ENCODE results near the gene PSMB5.
A peak's percentile ranks its signal among the peaks of the same experiment; 100 is the strongest.

The PSMB5 gene

GRCh38 chr14:22991852-22992251 lies 42.8 kb downstream of the PSMB5 start:
- DNase-seq (ENCODE audit: low read depth in 3 of 3), result no peak

GRCh38 chr14:22987291-22987690 lies 47.4 kb downstream of the PSMB5 start:
- DNase-seq (ENCODE audit: low read depth in 3 of 3), result no peak

- peak; percentile 78 to 85 (median 82) for DNase-seq (ENCODE audit: low read depth in 3 of 3)
These were observed 48.1 kb downstream of the PSMB5 start for GRCh38 chr14:22986508-22987054.

GRCh38 chr14:22985894-22986507 lies 48.7 kb downstream of the PSMB5 start:
- no peak for DNase-seq (ENCODE audit: low read depth in 3 of 3)

DNA sequence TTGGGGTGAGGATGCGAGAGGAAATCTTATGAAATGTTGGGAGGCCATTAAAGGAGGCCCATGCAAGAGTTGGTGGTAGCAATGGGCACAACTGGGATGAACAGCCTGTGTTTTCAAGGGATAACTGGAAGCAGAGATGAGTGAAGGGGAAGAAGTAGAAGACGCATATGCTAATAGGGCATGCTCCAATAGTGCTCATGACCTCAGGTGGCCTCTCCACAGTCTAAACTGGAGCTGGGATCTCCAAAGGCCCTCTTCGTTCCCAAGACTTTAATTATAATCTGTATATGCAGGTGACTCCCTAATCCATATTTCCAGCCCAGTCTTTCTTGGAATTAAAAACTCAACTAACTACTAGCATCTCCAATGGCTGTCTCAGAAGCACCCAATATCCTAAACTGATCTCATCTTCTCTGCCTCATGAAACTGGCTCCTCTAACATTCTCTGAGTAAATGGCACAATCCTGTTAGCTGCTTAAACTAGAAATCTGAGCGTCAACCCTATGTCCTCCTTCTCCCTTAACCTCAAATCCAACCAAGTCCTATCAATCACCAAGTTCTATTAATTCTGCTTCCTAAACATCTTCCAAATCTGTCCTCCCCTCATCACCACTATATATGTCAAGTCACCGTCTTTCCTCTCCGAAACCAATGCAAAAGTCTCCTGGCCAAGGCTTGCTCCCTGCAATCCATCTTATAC lies 49.6 kb downstream of the PSMB5 start:
- no peak for DNase-seq (ENCODE audit: low read depth in 3 of 3)

- DNase-seq (ENCODE audit: low read depth in 3 of 3), result peak; percentile 52 to 71 (median 60)
These were observed 52.0 kb downstream of the PSMB5 start, which contains the start of gene AJUBA for GRCh38 chr14:22982477-22983245. Gene AJUBA, minus strand, starts transcription at chr14:22982551. Its CDS starts 285 bp downstream, at chr14:22982266.

DNA sequence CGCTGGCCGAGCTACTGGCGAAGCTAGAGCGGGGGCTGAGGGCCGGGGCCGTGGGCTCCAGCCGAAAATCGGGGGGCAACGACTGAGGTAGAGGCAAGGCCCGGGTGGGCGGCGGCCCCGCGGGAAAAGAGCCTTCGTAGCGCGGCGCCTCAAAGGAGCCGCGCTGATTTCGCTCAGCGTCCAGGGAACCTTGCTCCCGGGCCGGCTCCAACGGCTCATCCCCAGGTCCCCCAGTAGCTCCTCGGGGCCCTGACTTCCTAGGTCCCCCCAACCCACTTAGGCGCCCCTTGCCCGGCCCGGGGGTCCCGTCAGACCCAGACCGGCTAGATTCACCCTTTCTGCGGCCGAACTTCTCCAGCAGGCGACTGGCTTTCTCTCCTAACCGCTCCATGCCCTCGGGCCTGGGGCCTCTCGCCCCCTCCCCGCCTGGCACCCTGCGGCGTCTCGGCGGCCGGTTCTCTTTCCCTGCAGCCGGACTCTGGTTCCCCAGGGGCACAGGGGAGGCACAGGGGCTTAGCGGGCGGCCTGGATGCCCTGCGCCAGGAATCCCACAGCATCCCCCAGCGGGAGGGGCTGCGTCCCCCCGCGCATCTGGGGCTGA lies 52.7 kb downstream of the PSMB5 start:
- DNase-seq (ENCODE audit: low read depth in 3 of 3), result peak in 1 of 3 donors; percentile 6

- DNase-seq (ENCODE audit: low read depth in 3 of 3), result peak in 1 of 3 donors; percentile 9
These were observed 53.4 kb downstream of the PSMB5 start for GRCh38 chr14:22981090-22981875.

- peak in 1 of 3 donors; percentile 8 for DNase-seq (ENCODE audit: low read depth in 3 of 3)
These were observed 54.0 kb downstream of the PSMB5 start for GRCh38 chr14:22980672-22981089.

- DNase-seq (ENCODE audit: low read depth in 3 of 3), result no peak
These were observed 54.8 kb downstream of the PSMB5 start for GRCh38 chr14:22979748-22980392.

GRCh38 chr14:22978981-22979671 lies 55.6 kb downstream of the PSMB5 start:
- no peak for DNase-seq (ENCODE audit: low read depth in 3 of 3)

- no peak for DNase-seq (ENCODE audit: low read depth in 3 of 3)
These were observed 56.2 kb downstream of the PSMB5 start for GRCh38 chr14:22978487-22978837.

- no peak for DNase-seq (ENCODE audit: low read depth in 3 of 3)
These were observed 56.8 kb downstream of the PSMB5 start for GRCh38 chr14:22977684-22978486.

GRCh38 chr14:22977434-22977683 lies 57.3 kb downstream of the PSMB5 start:
- no peak for DNase-seq (ENCODE audit: low read depth in 3 of 3)

- no peak for DNase-seq (ENCODE audit: low read depth in 3 of 3)
These were observed 57.9 kb downstream of the PSMB5 start for GRCh38 chr14:22976620-22977433.

Data from stimulated activated CD4-positive, alpha-beta T cell treated with anti-CD3 and anti-CD28 coated beads, TNF-alpha, amount 100 ng/mL, for 48 hours (primary cell).